ENCODE results near the gene CPNE5.

DNA sequence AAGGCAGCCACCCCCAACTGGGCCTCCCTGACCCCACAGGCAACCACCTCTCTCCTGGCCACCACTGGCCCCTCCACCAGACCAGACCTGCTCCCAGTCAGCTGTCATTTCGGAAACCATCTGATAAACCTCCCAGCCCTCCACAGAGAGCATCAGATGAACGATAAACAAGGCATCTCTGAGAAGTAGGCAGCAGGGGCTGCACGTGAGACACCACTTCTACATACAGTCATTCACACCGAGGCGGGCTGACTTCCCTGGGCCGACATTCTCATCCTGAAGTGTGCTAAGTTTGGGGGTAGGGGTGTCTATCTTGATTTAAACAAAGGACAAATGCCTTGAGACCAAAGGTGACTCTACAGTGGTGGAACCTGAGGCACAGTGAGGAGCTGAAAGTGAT is 13.8 kb downstream of the CPNE5 start:
- TF ChIP-seq, protein P1, sequence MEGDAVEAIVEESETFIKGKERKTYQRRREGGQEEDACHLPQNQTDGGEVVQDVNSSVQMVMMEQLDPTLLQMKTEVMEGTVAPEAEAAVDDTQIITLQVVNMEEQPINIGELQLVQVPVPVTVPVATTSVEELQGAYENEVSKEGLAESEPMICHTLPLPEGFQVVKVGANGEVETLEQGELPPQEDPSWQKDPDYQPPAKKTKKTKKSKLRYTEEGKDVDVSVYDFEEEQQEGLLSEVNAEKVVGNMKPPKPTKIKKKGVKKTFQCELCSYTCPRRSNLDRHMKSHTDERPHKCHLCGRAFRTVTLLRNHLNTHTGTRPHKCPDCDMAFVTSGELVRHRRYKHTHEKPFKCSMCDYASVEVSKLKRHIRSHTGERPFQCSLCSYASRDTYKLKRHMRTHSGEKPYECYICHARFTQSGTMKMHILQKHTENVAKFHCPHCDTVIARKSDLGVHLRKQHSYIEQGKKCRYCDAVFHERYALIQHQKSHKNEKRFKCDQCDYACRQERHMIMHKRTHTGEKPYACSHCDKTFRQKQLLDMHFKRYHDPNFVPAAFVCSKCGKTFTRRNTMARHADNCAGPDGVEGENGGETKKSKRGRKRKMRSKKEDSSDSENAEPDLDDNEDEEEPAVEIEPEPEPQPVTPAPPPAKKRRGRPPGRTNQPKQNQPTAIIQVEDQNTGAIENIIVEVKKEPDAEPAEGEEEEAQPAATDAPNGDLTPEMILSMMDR (IDR thresholded peaks at IDR 0.05) = no peak
- TF ChIP-seq POLR2AphosphoS5 (IDR thresholded peaks at IDR 0.05; ENCODE audit: low read depth, low read length) = no peak
- no peak for TF ChIP-seq TAF1 (IDR thresholded peaks at IDR 0.05; ENCODE audit: borderline replicate concordance, low read depth, low read length)
- TF ChIP-seq, protein P2, sequence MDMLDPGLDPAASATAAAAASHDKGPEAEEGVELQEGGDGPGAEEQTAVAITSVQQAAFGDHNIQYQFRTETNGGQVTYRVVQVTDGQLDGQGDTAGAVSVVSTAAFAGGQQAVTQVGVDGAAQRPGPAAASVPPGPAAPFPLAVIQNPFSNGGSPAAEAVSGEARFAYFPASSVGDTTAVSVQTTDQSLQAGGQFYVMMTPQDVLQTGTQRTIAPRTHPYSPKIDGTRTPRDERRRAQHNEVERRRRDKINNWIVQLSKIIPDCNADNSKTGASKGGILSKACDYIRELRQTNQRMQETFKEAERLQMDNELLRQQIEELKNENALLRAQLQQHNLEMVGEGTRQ (IDR thresholded peaks at IDR 0.05; ENCODE audit: borderline replicate concordance, low read depth, low read length) = no peak
- TF ChIP-seq MXI1 (IDR thresholded peaks at IDR 0.05; ENCODE audit: low read depth, low read length) = no peak
- TF ChIP-seq RAD21 (IDR thresholded peaks at IDR 0.05; ENCODE audit: low read length) = no peak
- TF ChIP-seq RCOR1 (IDR thresholded peaks at IDR 0.05; ENCODE audit: low read length) = no peak
- TF ChIP-seq JUND (IDR thresholded peaks at IDR 0.05) = no peak
- TF ChIP-seq NFIC (IDR thresholded peaks at IDR 0.05; ENCODE audit: borderline replicate concordance) = no peak
- no peak for TF ChIP-seq YY1 (IDR thresholded peaks at IDR 0.05; ENCODE audit: low read depth)
- TF ChIP-seq, protein P3, sequence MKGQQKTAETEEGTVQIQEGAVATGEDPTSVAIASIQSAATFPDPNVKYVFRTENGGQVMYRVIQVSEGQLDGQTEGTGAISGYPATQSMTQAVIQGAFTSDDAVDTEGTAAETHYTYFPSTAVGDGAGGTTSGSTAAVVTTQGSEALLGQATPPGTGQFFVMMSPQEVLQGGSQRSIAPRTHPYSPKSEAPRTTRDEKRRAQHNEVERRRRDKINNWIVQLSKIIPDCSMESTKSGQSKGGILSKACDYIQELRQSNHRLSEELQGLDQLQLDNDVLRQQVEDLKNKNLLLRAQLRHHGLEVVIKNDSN (IDR thresholded peaks at IDR 0.05; ENCODE audit: borderline replicate concordance, low read depth) = no peak
- TF ChIP-seq, protein P4, sequence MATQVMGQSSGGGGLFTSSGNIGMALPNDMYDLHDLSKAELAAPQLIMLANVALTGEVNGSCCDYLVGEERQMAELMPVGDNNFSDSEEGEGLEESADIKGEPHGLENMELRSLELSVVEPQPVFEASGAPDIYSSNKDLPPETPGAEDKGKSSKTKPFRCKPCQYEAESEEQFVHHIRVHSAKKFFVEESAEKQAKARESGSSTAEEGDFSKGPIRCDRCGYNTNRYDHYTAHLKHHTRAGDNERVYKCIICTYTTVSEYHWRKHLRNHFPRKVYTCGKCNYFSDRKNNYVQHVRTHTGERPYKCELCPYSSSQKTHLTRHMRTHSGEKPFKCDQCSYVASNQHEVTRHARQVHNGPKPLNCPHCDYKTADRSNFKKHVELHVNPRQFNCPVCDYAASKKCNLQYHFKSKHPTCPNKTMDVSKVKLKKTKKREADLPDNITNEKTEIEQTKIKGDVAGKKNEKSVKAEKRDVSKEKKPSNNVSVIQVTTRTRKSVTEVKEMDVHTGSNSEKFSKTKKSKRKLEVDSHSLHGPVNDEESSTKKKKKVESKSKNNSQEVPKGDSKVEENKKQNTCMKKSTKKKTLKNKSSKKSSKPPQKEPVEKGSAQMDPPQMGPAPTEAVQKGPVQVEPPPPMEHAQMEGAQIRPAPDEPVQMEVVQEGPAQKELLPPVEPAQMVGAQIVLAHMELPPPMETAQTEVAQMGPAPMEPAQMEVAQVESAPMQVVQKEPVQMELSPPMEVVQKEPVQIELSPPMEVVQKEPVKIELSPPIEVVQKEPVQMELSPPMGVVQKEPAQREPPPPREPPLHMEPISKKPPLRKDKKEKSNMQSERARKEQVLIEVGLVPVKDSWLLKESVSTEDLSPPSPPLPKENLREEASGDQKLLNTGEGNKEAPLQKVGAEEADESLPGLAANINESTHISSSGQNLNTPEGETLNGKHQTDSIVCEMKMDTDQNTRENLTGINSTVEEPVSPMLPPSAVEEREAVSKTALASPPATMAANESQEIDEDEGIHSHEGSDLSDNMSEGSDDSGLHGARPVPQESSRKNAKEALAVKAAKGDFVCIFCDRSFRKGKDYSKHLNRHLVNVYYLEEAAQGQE (IDR thresholded peaks at IDR 0.05; ENCODE audit: low read depth, low read length) = no peak
- no peak for TF ChIP-seq RXRA (IDR thresholded peaks at IDR 0.05; ENCODE audit: borderline replicate concordance, low read depth)
